Fibroblast of villous mesenchyme (primary cell): ENCODE results near the gene CTAGE1. TPM values are rescaled to one million over a fixed set of nuclear protein-coding genes. Genes with fewer than 3 reads are reported as not detected.

Experiments
- DNase-seq: peaks from one replicate; pipeline ENCODE4 v3.0.0-alpha.2; 2010; ENCODE audit warnings: low read depth
- H3K4me3 ChIP-seq: 2 replicates; pipeline ENCODE4 v1.5.1; 2011; ENCODE audit warnings: low read depth, mild to moderate bottlenecking, low read length
- total RNA-seq: library from RNA; depleted of rRNA; stranded (reverse); fragments of >200 nt; gene quantifications from 2 replicates; pipeline ENCODE4 v1.2.3, GENCODE V29; 2012
- TF ChIP-seq, protein P1 (sequence below): IDR thresholded peaks from 2 replicates; pipeline ENCODE4 v1.5.1; 2012; ENCODE audit warnings: low read depth, mild to moderate bottlenecking, low read length; ENCODE audit not compliant: insufficient read depth

CTAGE1 gene
- total RNA-seq, 1 donor = 0.43 TPM

DNA sequence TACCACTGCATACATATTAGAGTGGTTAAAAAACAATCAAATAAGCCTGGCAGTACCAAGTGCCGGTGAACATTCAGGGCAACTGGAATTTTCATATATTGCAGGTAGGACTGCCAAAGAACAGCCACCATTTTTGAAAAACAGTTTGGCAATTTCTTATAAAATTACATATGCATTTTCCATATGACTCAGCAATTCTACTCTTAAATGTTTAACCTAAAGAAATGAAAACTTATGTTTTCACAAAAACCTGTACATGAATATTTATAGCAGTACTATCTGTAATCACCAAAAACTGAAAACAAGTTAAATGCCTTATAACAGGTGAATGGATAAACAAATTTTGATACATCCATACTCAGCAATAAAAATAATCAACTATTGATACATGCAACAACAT, 39.9 kb downstream of the CTAGE1 start:
- no peak for DNase-seq

DNA sequence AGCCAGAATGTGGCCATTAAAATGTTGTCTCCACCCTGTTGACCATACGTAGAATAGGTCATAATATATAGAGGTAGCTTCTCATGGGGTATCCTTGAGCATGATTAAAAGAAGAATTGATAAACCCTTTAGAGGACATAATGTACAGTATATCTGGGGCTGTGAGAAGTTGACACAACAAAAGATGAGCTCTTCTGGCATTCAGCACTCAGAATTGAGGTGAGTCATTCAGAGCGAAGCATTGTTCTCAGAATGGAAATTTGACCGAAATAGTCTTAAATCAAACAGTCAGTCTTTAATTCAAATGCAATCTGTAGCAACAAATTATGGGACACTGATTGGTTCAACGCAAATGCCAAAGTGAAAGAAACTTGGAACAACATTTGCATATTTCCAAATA, 47.3 kb downstream of the CTAGE1 start:
- DNase-seq = no peak
- TF ChIP-seq, protein P1, sequence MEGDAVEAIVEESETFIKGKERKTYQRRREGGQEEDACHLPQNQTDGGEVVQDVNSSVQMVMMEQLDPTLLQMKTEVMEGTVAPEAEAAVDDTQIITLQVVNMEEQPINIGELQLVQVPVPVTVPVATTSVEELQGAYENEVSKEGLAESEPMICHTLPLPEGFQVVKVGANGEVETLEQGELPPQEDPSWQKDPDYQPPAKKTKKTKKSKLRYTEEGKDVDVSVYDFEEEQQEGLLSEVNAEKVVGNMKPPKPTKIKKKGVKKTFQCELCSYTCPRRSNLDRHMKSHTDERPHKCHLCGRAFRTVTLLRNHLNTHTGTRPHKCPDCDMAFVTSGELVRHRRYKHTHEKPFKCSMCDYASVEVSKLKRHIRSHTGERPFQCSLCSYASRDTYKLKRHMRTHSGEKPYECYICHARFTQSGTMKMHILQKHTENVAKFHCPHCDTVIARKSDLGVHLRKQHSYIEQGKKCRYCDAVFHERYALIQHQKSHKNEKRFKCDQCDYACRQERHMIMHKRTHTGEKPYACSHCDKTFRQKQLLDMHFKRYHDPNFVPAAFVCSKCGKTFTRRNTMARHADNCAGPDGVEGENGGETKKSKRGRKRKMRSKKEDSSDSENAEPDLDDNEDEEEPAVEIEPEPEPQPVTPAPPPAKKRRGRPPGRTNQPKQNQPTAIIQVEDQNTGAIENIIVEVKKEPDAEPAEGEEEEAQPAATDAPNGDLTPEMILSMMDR = no peak
- H3K4me3 ChIP-seq = no peak overlapping the region

More for the DNA sequence above, 39.9 kb downstream of the CTAGE1 start:
- H3K4me3 ChIP-seq = no peak overlapping the region
- TF ChIP-seq, protein P1 = no peak

DNA sequence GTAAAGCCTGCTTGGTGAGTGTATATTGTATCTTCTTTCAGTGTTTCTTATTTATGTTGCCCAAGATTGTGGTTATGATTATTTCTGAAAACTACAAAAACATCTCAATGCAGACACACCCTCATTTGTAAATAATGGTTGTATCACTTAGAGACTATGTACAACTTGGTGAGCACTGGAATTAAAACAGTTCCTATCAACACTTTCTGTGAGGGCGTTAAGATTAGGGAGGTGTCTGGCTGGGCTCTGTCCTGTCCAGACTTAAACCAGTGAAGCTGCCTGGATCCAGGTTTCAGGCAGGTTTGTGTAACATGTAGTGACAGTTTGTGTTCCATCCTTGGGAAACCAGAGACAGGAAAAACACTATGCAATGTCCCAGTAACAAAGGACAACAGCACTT, 49.7 kb downstream of the CTAGE1 start:
- TF ChIP-seq, protein P1 = no peak
- no peak overlapping the region for H3K4me3 ChIP-seq

DNA sequence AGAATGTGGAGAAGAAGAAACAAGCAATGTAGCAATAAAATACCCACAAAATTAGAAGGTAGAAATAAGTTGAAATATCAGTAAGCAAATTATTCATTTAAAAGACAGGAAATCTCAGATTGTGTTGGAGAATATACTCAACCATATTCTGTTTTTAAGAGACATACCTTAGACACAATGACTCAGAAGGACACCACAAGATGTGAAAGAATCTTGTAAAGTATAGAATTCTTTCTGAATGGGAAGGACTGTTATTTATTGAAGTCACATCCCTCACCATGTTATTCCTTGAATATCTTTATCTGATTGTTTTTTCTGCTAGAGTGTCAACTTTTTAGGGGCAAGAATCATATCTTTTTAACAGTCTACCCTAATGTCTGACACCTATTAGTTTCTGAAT, 50.4 kb downstream of the CTAGE1 start:
- TF ChIP-seq, protein P1 = no peak
- no peak for DNase-seq

More for the DNA sequence above, 49.7 kb downstream of the CTAGE1 start:
- DNase-seq = peak; percentile 17

DNA sequence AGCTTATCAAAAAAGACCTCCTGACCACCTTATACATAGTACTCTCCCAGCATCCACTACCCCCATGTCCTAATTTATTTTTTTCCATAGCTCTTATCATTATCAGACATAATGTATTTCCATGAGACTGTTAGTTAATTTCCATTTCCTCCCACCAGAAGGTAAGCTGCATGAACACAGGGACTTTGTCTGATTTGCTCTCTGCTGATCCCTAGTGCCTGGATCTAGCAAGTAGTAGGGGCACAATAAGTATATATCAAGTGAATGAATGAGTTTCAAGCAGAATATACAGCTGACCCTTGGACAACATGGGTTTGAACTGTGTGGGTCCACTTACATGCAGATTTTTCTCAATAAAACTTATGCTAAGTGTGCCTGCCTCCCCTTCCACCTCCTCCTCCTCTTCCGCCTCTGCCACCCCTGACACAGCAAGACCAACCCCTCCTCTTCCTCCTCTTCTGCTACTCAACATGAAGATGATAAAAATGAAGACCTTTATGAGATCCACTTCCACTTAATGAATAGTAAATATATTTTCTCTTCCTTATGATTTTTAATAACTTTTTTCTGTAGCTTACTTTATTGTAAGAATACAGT, 53.8 kb downstream of the CTAGE1 start:
- H3K4me3 ChIP-seq = no peak overlapping the region
- peak; percentile 36 for DNase-seq
- TF ChIP-seq, protein P1 = peak; percentile 39

More for the DNA sequence above, 50.4 kb downstream of the CTAGE1 start:
- no peak overlapping the region for H3K4me3 ChIP-seq

Other genes with a start within 250 kb of the CTAGE1 start
- gene GATA6, start 248.3 kb downstream of the CTAGE1 start, total RNA-seq = 5.2 and 8.7 TPM in 2 replicates